ENCODE measurements around the gene CPD. TPM values are rescaled to one million over a fixed set of nuclear protein-coding genes. Genes with fewer than 3 reads are reported as not detected.

Gene CPD
- total and polyA plus RNA-seq, 9 of the 15 experiments (the other 6 are each of a cell fraction or from before 2014, with no cell fraction given): 4.5 to 24.4 (median 20.4) TPM

DNA sequence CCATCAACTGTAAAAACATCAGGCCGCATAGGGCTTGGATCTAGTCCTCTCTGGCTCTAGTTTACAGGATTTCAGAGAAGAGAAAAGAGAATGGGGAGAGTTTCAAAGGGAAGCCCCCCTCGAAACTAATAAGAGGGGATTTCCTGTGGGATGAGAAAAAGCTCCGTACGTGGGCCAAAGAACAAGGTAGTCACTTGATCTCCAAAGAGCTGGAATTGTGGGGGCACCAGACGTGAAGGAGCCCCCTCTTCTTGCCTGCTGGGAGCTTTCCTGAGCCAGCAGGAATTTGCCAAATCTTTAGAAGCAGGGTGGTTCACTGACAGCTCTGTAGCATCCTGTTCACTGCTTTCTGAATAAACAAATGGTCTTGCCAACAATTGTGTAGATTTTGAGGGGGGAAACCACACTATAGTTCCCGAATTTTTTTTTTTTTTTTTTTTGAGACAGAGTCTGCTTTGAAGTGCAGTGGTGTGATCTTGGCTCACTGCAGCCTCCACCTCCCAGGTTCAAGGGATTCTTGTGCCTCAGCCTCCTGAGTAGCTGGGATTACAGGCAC is 37.8 kb upstream of the CPD start:
- Histone ChIP-seq H3K9ac (ENCODE audit: insufficient read depth in 1 of 2, low read depth in 2 of 2, low read length in 2 of 2) (no peak overlapping the region), H3K4me3 (no peak overlapping the region), H3K9me1 (ENCODE audit: control insufficient read depth, insufficient read depth, low read length) (no peaks in the 10 kb centered on the region), H3K27ac (ENCODE audit: extremely low read depth, low read depth, low read length) (no peak overlapping the region), H4K20me1 (replicated peaks; ENCODE audit: control insufficient read depth, insufficient read depth, low read length) (no peaks in the 10 kb centered on the region), H3K9me3 (replicated peaks; ENCODE audit: control insufficient read depth, insufficient read depth, low read depth, low read length) (no peaks in the 10 kb centered on the region), H2AFZ (ENCODE audit: low read depth, low read length) (peak overlapping the region; percentile 76), H3K4me1 (replicated peaks in 1 of 2; ENCODE audit: control insufficient read depth in 2 of 2, insufficient read depth in 2 of 2, low read length in 2 of 2) (peaks cover 8 to 24% of the 10 kb centered on the region in 2 experiments; a peak in 4 of 5 replicates), H3K27me3 (ENCODE audit: control insufficient read depth in 2 of 2, insufficient read depth in 2 of 2, low read length in 2 of 2) (no peaks in the 10 kb centered on the region), H3K36me3 (ENCODE audit: control insufficient read depth, insufficient read depth, low read length) (no peaks in the 10 kb centered on the region), H3K4me2 (ENCODE audit: insufficient read depth, low read length) (no peak overlapping the region), H3K79me2 (ENCODE audit: control insufficient read depth, insufficient read depth, low read length) (no peaks in the 10 kb centered on the region)
- in situ Hi-C loops (cut with MboI): loop anchor here (25.0 kb wide), 1 partner anchor 371 kb away; no protein-coding TSS in a partner anchor
- intact Hi-C loops (cut with micrococcal nuclease): loop anchor here (1.0 to 5.0 kb wide), 3 partner anchors 136 to 376 kb away; partner anchors contain the start of gene GOSR1
- ATAC-seq: no peak
- 21% methylated on average over 3 of the region's 6 CpGs for WGBS (ENCODE audit: insufficient coverage, low coverage, missing lambda C conversion rate)
- no peak for FAIRE-seq
- BruUV-seq (replicated peaks): no TSS peak
- ChIA-PET POLR2A (interaction anchor here (0.6 to 1.6 kb wide), 7 partner anchors 9 to 104 kb away, joined by 3 to 6 read pairs (median 4); no protein-coding TSS in a partner anchor), CTCF (ENCODE audit: low intra/inter-chr PET ratio) (interaction anchor here (0.5 to 1.1 kb wide), 3 partner anchors 214 to 379 kb away, joined by 3 read pairs; no protein-coding TSS in a partner anchor)
- no peak for DNase-seq (ENCODE audit: extremely low read depth in 1 of 4, low spot score in 3 of 4)
- TF ChIP-seq ZBTB26 (CRISPR knock-in tag; IDR thresholded peaks at IDR 0.05) (no peak), ZC3H11A (IDR thresholded peaks at IDR 0.05; ENCODE audit: low read depth, low read length) (no peak), SIN3A (IDR thresholded peaks at IDR 0.05; ENCODE audit: borderline replicate concordance in 2 of 2, control insufficient read depth in 1 of 2, low read depth in 2 of 2, low read length in 2 of 2) (no peak), PHF8 (IDR thresholded peaks at IDR 0.05; ENCODE audit: borderline replicate concordance, low read length) (no peak), ZNF586 (CRISPR knock-in tag; conservative IDR thresholded peaks at IDR 0.05) (no peak), SNIP1 (IDR thresholded peaks at IDR 0.05; ENCODE audit: low read depth) (no peak), STAT5B (CRISPR knock-in tag; IDR thresholded peaks at IDR 0.05) (no peak), ZNF444 (CRISPR knock-in tag; IDR thresholded peaks at IDR 0.05) (no peak), SIRT6 (IDR thresholded peaks at IDR 0.05; ENCODE audit: low read depth, low read length) (no peak), SAFB (IDR thresholded peaks at IDR 0.05; ENCODE audit: borderline replicate concordance, low read depth, low read length) (no peak), ZNF134 (CRISPR knock-in tag; conservative IDR thresholded peaks at IDR 0.05) (no peak), ZNF143 (CRISPR knock-in tag; IDR thresholded peaks at IDR 0.05) (no peak), PRPF4 (IDR thresholded peaks at IDR 0.05; ENCODE audit: insufficient read depth, low read depth, low read length, poor library complexity, severe bottlenecking) (no peak)
- TF ChIP-seq, protein P1, sequence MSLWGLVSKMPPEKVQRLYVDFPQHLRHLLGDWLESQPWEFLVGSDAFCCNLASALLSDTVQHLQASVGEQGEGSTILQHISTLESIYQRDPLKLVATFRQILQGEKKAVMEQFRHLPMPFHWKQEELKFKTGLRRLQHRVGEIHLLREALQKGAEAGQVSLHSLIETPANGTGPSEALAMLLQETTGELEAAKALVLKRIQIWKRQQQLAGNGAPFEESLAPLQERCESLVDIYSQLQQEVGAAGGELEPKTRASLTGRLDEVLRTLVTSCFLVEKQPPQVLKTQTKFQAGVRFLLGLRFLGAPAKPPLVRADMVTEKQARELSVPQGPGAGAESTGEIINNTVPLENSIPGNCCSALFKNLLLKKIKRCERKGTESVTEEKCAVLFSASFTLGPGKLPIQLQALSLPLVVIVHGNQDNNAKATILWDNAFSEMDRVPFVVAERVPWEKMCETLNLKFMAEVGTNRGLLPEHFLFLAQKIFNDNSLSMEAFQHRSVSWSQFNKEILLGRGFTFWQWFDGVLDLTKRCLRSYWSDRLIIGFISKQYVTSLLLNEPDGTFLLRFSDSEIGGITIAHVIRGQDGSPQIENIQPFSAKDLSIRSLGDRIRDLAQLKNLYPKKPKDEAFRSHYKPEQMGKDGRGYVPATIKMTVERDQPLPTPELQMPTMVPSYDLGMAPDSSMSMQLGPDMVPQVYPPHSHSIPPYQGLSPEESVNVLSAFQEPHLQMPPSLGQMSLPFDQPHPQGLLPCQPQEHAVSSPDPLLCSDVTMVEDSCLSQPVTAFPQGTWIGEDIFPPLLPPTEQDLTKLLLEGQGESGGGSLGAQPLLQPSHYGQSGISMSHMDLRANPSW (CRISPR knock-in tag; IDR thresholded peaks at IDR 0.05): no peak
- TF ChIP-seq, protein P2, sequence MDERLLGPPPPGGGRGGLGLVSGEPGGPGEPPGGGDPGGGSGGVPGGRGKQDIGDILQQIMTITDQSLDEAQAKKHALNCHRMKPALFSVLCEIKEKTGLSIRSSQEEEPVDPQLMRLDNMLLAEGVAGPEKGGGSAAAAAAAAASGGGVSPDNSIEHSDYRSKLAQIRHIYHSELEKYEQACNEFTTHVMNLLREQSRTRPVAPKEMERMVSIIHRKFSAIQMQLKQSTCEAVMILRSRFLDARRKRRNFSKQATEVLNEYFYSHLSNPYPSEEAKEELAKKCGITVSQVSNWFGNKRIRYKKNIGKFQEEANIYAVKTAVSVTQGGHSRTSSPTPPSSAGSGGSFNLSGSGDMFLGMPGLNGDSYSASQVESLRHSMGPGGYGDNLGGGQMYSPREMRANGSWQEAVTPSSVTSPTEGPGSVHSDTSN (CRISPR knock-in tag; IDR thresholded peaks at IDR 0.05; ENCODE audit: low read depth): no peak
- TF ChIP-seq, protein P2 (tag; conservative IDR thresholded peaks at IDR 0.05; ENCODE audit: low read depth): no peak
